ENCODE results near the gene APOD.
"Not testable (repeated sequence)": the region's sequence is repeated elsewhere in the genome, so short reads cannot be mapped to it uniquely, and the experiment has no call there.

APOD gene

GRCh38 chr3:195612075-195612800, 28.5 kb upstream of the APOD start:
- Histone ChIP-seq H2BK5ac (ENCODE audit: low read length) (no peak overlapping the region), H2BK120ac (ENCODE audit: low read depth, low read length) (no peak overlapping the region), H3K18ac (ENCODE audit: low read length) (no peak overlapping the region), H3K14ac (ENCODE audit: low read length) (no peak overlapping the region), H3K4me1 (ENCODE audit: control insufficient read depth in 2 of 2, insufficient read depth in 1 of 2, low read depth in 1 of 2, low read length in 2 of 2) (no peaks in the 10 kb centered on the region), H2BK15ac (ENCODE audit: low read length) (no peak overlapping the region), H4K91ac (ENCODE audit: low read depth, low read length, poor library complexity) (no peak overlapping the region), H3K79me1 (ENCODE audit: low read depth, low read length) (no peaks in the 10 kb centered on the region), H3K9me3 (replicated peaks in 1 of 2; ENCODE audit: control insufficient read depth in 2 of 2, insufficient read depth in 1 of 2, low read depth in 1 of 2, low read length in 2 of 2) (peaks cover 1 to 6% of the 10 kb centered on the region in 2 donors), H3K27me3 (ENCODE audit: control insufficient read depth in 3 of 3, insufficient read depth in 3 of 3, low read depth in 1 of 3, low read length in 3 of 3) (peaks cover 0 to 3% (median 0%) of the 10 kb centered on the region in 3 experiments), H4K8ac (ENCODE audit: low read depth, low read length) (no peak overlapping the region), H3K4ac (ENCODE audit: low read length) (no peak overlapping the region), H2BK12ac (ENCODE audit: low read length) (no peak overlapping the region), H3K4me2 (ENCODE audit: insufficient read depth, low read length, poor library complexity, severe bottlenecking) (no peak overlapping the region), H2AFZ (ENCODE audit: low read length) (no peak overlapping the region), H2AK5ac (ENCODE audit: low read depth, low read length) (no peak overlapping the region), H3K23ac (ENCODE audit: low read depth, low read length, poor library complexity) (no peak overlapping the region), H3K4me3 (ENCODE audit: low read length in 2 of 2) (no peak overlapping the region), H3K27ac (replicated peaks; ENCODE audit: low read length) (no peak overlapping the region), H3K9ac (ENCODE audit: low read depth, low read length, poor library complexity) (no peak overlapping the region), H3K36me3 (replicated peaks in 1 of 2; ENCODE audit: control insufficient read depth in 2 of 2, insufficient read depth in 2 of 2, low read length in 2 of 2) (no peaks in the 10 kb centered on the region)
- no CpG with 5 or more reads among the region's 8 CpGs for WGBS, 2 donors (ENCODE audit: extremely low coverage in 2 of 2, insufficient read length in 2 of 2, insufficient replicate concordance in 1 of 2)
- DNase-seq (ENCODE audit: low spot score), result no peak

- Histone ChIP-seq H2BK15ac (ENCODE audit: low read length) (no peak overlapping the region), H3K4ac (ENCODE audit: low read length) (no peak overlapping the region), H3K9me3 (replicated peaks in 1 of 2; ENCODE audit: control insufficient read depth in 2 of 2, insufficient read depth in 1 of 2, low read depth in 1 of 2, low read length in 2 of 2) (peaks cover 1 to 13% of the 10 kb centered on the region in 2 donors), H3K23ac (ENCODE audit: low read depth, low read length, poor library complexity) (no peak overlapping the region), H2AK5ac (ENCODE audit: low read depth, low read length) (no peak overlapping the region), H2BK12ac (ENCODE audit: low read length) (no peak overlapping the region), H3K18ac (ENCODE audit: low read length) (no peak overlapping the region), H3K9ac (ENCODE audit: low read depth, low read length, poor library complexity) (no peak overlapping the region), H3K27me3 (ENCODE audit: control insufficient read depth in 3 of 3, insufficient read depth in 3 of 3, low read depth in 1 of 3, low read length in 3 of 3) (no peaks in the 10 kb centered on the region), H3K14ac (ENCODE audit: low read length) (no peak overlapping the region), H4K91ac (ENCODE audit: low read depth, low read length, poor library complexity) (no peak overlapping the region), H3K27ac (replicated peaks; ENCODE audit: low read length) (no peak overlapping the region), H3K4me1 (ENCODE audit: control insufficient read depth in 2 of 2, insufficient read depth in 1 of 2, low read depth in 1 of 2, low read length in 2 of 2) (no peaks in the 10 kb centered on the region), H3K79me1 (ENCODE audit: low read depth, low read length) (no peaks in the 10 kb centered on the region), H4K8ac (ENCODE audit: low read depth, low read length) (no peak overlapping the region), H2BK120ac (ENCODE audit: low read depth, low read length) (no peak overlapping the region), H3K4me2 (ENCODE audit: insufficient read depth, low read length, poor library complexity, severe bottlenecking) (no peak overlapping the region), H2BK5ac (ENCODE audit: low read length) (no peak overlapping the region), H2AFZ (ENCODE audit: low read length) (no peak overlapping the region), H3K4me3 (ENCODE audit: low read length in 2 of 2) (no peak overlapping the region), H3K36me3 (replicated peaks in 1 of 2; ENCODE audit: control insufficient read depth in 2 of 2, insufficient read depth in 2 of 2, low read length in 2 of 2) (no peaks in the 10 kb centered on the region)
- DNase-seq (ENCODE audit: low spot score), result no peak
- WGBS, 2 donors (ENCODE audit: extremely low coverage in 2 of 2, insufficient read length in 2 of 2, insufficient replicate concordance in 1 of 2), result no CpG with 5 or more reads among the region's 3 CpGs
These were observed 25.5 kb upstream of the APOD start for GRCh38 chr3:195609229-195609628.

DNA sequence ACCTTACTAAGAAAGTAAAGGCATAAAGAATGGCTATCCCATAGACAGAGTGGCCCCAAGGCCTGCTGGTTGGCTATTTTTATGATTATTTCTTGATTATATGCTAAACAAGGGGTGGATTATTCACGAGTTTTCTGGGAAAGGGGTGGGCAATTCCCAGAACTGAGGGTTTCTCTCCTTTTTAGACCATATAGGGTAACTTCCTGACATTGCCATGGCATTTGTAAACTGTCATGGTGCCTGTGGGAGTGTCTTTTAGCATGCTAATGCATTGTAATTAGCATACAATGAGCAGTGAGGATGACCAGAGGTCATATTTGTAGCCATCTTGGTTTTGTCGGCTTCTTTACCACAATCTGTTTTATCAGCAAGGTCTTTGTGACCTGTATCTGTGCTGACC, 18.0 kb upstream of the APOD start:
- not testable (repeated sequence) for H2BK12ac ChIP-seq (ENCODE audit: low read length); DNase-seq (ENCODE audit: low spot score); H3K23ac ChIP-seq (ENCODE audit: low read depth, low read length, poor library complexity); H3K79me1 ChIP-seq (ENCODE audit: low read depth, low read length); H3K4me1 ChIP-seq (ENCODE audit: control insufficient read depth in 2 of 2, insufficient read depth in 1 of 2, low read depth in 1 of 2, low read length in 2 of 2); H4K8ac ChIP-seq (ENCODE audit: low read depth, low read length); H3K4ac ChIP-seq (ENCODE audit: low read length); H4K91ac ChIP-seq (ENCODE audit: low read depth, low read length, poor library complexity); H3K4me3 ChIP-seq (ENCODE audit: low read length in 2 of 2); H3K9me3 ChIP-seq (replicated peaks in 1 of 2; ENCODE audit: control insufficient read depth in 2 of 2, insufficient read depth in 1 of 2, low read depth in 1 of 2, low read length in 2 of 2); H2BK120ac ChIP-seq (ENCODE audit: low read depth, low read length); H2AK5ac ChIP-seq (ENCODE audit: low read depth, low read length); H3K4me2 ChIP-seq (ENCODE audit: insufficient read depth, low read length, poor library complexity, severe bottlenecking); H3K14ac ChIP-seq (ENCODE audit: low read length); H2BK5ac ChIP-seq (ENCODE audit: low read length); H3K36me3 ChIP-seq (replicated peaks in 1 of 2; ENCODE audit: control insufficient read depth in 2 of 2, insufficient read depth in 2 of 2, low read length in 2 of 2); H3K18ac ChIP-seq (ENCODE audit: low read length); H3K27me3 ChIP-seq (ENCODE audit: control insufficient read depth in 3 of 3, insufficient read depth in 3 of 3, low read depth in 1 of 3, low read length in 3 of 3); H2AFZ ChIP-seq (ENCODE audit: low read length); H3K9ac ChIP-seq (ENCODE audit: low read depth, low read length, poor library complexity); H3K27ac ChIP-seq (replicated peaks; ENCODE audit: low read length); H2BK15ac ChIP-seq (ENCODE audit: low read length)
- WGBS, 2 donors (ENCODE audit: extremely low coverage in 2 of 2, insufficient read length in 2 of 2, insufficient replicate concordance in 1 of 2), result no CpG with 5 or more reads among the region's 2 CpGs

GRCh38 chr3:195601382-195601781, 17.6 kb upstream of the APOD start:
- H2BK15ac ChIP-seq (ENCODE audit: low read length), result no peak overlapping the region
- WGBS, 2 donors (ENCODE audit: extremely low coverage in 2 of 2, insufficient read length in 2 of 2, insufficient replicate concordance in 1 of 2), result no CpG with 5 or more reads among the region's 2 CpGs

More at GRCh38 chr3:195601382-195601781, 17.6 kb upstream of the APOD start:
- Histone ChIP-seq H3K4ac (ENCODE audit: low read length) (no peak overlapping the region), H3K27me3 (ENCODE audit: control insufficient read depth in 3 of 3, insufficient read depth in 3 of 3, low read depth in 1 of 3, low read length in 3 of 3) (peaks cover 0 to 2% (median 0%) of the 10 kb centered on the region in 3 experiments), H4K8ac (ENCODE audit: low read depth, low read length) (no peak overlapping the region), H2BK12ac (ENCODE audit: low read length) (no peak overlapping the region), H2AK5ac (ENCODE audit: low read depth, low read length) (no peak overlapping the region), H3K4me1 (ENCODE audit: control insufficient read depth in 2 of 2, insufficient read depth in 1 of 2, low read depth in 1 of 2, low read length in 2 of 2) (peaks cover 0 to 1% of the 10 kb centered on the region in 2 donors), H3K9ac (ENCODE audit: low read depth, low read length, poor library complexity) (no peak overlapping the region), H3K79me1 (ENCODE audit: low read depth, low read length) (no peaks in the 10 kb centered on the region), H2AFZ (ENCODE audit: low read length) (no peak overlapping the region), H4K91ac (ENCODE audit: low read depth, low read length, poor library complexity) (no peak overlapping the region), H3K27ac (replicated peaks; ENCODE audit: low read length) (no peak overlapping the region), H3K4me3 (ENCODE audit: low read length in 2 of 2) (no peak overlapping the region), H3K18ac (ENCODE audit: low read length) (no peak overlapping the region), H3K4me2 (ENCODE audit: insufficient read depth, low read length, poor library complexity, severe bottlenecking) (no peak overlapping the region), H3K36me3 (replicated peaks in 1 of 2; ENCODE audit: control insufficient read depth in 2 of 2, insufficient read depth in 2 of 2, low read length in 2 of 2) (no peaks in the 10 kb centered on the region), H2BK120ac (ENCODE audit: low read depth, low read length) (no peak overlapping the region), H3K9me3 (replicated peaks in 1 of 2; ENCODE audit: control insufficient read depth in 2 of 2, insufficient read depth in 1 of 2, low read depth in 1 of 2, low read length in 2 of 2) (peaks cover 4 to 6% of the 10 kb centered on the region in 2 donors), H3K14ac (ENCODE audit: low read length) (no peak overlapping the region), H2BK5ac (ENCODE audit: low read length) (no peak overlapping the region), H3K23ac (ENCODE audit: low read depth, low read length, poor library complexity) (no peak overlapping the region)
- DNase-seq (ENCODE audit: low spot score), result no peak

Data from neuronal stem cell (in vitro differentiated cells).